Measurements from ENCODE around the gene DACT3.

DACT3 gene

GRCh38 chr19:46693760-46694159, 32.8 kb upstream of the DACT3 start:
- no peak overlapping the region for H3K4me3 ChIP-seq (ENCODE audit: low read depth in 1 of 2, low read length in 2 of 2)
- H3K4me1 ChIP-seq (ENCODE audit: control insufficient read depth in 1 of 2, insufficient read depth in 2 of 2, low read length in 2 of 2) = peaks cover 0 to 4% of the 10 kb centered on the region in 2 donors
- no peak overlapping the region for H3K27ac ChIP-seq (ENCODE audit: low read depth, low read length)

DNA sequence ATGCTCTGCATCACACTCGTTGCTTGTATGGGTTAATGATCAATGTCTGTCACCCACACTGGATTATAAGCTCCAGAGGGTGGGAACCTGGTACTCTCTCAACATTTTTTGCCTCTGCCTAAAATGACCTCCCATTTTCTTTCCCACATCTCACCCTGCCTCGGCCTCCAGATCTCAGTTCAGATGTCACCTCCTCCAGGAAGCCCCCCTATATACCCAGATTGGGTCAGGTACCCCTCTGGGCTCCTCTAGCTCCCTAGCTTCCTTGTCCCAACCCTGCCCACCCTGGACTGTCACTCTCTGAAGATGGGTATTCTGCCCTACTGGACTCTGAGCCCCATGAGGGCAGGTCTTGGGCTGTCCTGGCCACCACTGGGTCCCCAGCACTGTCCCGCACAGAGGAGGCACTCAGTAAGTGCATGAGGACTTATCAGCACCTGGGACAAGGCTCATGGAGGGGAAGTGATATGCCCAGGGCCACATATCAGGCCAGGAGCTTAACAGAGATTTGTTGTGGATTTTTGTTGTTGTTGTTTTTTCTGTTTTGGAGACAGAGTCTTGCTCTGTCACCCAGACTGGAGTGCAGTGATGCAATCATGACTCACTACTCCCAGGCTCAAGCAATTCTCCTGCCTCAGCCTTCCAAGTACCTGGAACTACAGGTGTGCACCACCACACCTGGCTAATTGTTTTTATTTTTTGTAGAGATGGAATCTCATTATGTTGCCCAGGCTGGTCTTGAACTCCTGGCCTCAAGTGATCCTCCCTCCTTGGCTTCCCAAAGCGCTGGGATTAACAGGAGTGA, 32.1 kb upstream of the DACT3 start:
- no peak overlapping the region for H3K4me3 ChIP-seq (ENCODE audit: low read depth in 1 of 2, low read length in 2 of 2)
- no peak overlapping the region for H3K27ac ChIP-seq (ENCODE audit: low read depth, low read length)

More at GRCh38 chr19:46693760-46694159, 32.8 kb upstream of the DACT3 start:
- Histone ChIP-seq H3K27me3 (ENCODE audit: control insufficient read depth in 1 of 2, insufficient read depth in 2 of 2, low read length in 2 of 2) (no peaks in the 10 kb centered on the region), H3K9ac (ENCODE audit: low read depth in 1 of 2, low read length in 2 of 2) (no peak overlapping the region), H3K9me3 (ENCODE audit: control insufficient read depth in 1 of 2, low read length in 2 of 2) (no peaks in the 10 kb centered on the region), H3K36me3 (ENCODE audit: control insufficient read depth in 1 of 2, insufficient read depth in 2 of 2, low read length in 2 of 2) (peaks cover 46 to 83% of the 10 kb centered on the region in 2 donors)

DNA sequence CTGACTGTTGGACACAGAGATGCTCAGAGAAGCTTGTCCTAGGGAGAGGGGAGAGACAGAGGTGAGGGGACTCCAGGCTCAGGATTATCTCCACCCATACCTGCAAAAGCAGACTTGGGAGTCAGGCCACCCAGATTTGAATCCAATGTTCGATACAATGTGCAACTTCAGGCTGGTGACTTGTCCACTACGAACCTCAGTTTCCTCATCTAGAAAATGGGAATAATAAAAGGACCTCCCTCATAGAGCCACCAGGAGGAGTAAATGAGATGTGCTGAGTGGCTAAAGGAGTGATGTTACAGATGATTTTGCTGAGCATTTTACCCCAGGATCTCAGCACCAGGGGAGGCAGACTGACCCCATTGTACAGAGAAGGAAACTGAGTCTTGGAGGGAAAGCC, 31.0 kb upstream of the DACT3 start:
- Histone ChIP-seq H3K27ac (ENCODE audit: low read depth, low read length) (no peak overlapping the region), H3K4me3 (ENCODE audit: low read depth in 1 of 2, low read length in 2 of 2) (no peak overlapping the region), H3K36me3 (ENCODE audit: control insufficient read depth in 1 of 2, insufficient read depth in 2 of 2, low read length in 2 of 2) (peaks cover 42 to 90% of the 10 kb centered on the region in 2 donors), H3K9ac (ENCODE audit: low read depth in 1 of 2, low read length in 2 of 2) (no peak overlapping the region), H3K4me1 (ENCODE audit: control insufficient read depth in 1 of 2, insufficient read depth in 2 of 2, low read length in 2 of 2) (no peaks in the 10 kb centered on the region), H3K9me3 (ENCODE audit: control insufficient read depth in 1 of 2, low read length in 2 of 2) (no peaks in the 10 kb centered on the region), H3K27me3 (ENCODE audit: control insufficient read depth in 1 of 2, insufficient read depth in 2 of 2, low read length in 2 of 2) (no peaks in the 10 kb centered on the region)

More for the DNA sequence above, 32.1 kb upstream of the DACT3 start:
- no peaks in the 10 kb centered on the region for H3K27me3 ChIP-seq (ENCODE audit: control insufficient read depth in 1 of 2, insufficient read depth in 2 of 2, low read length in 2 of 2)
- H3K9me3 ChIP-seq (ENCODE audit: control insufficient read depth in 1 of 2, low read length in 2 of 2) = no peaks in the 10 kb centered on the region
- no peak overlapping the region for H3K9ac ChIP-seq (ENCODE audit: low read depth in 1 of 2, low read length in 2 of 2)
- H3K36me3 ChIP-seq (ENCODE audit: control insufficient read depth in 1 of 2, insufficient read depth in 2 of 2, low read length in 2 of 2) = peaks cover 40 to 80% of the 10 kb centered on the region in 2 donors
- H3K4me1 ChIP-seq (ENCODE audit: control insufficient read depth in 1 of 2, insufficient read depth in 2 of 2, low read length in 2 of 2) = peaks cover 0 to 4% of the 10 kb centered on the region in 2 donors

GRCh38 chr19:46691104-46691503, 30.1 kb upstream of the DACT3 start:
- H3K4me3 ChIP-seq (ENCODE audit: low read depth in 1 of 2, low read length in 2 of 2) = no peak overlapping the region
- no peaks in the 10 kb centered on the region for H3K4me1 ChIP-seq (ENCODE audit: control insufficient read depth in 1 of 2, insufficient read depth in 2 of 2, low read length in 2 of 2)
- no peak overlapping the region for H3K9ac ChIP-seq (ENCODE audit: low read depth in 1 of 2, low read length in 2 of 2)
- peaks cover 38 to 86% of the 10 kb centered on the region in 2 donors for H3K36me3 ChIP-seq (ENCODE audit: control insufficient read depth in 1 of 2, insufficient read depth in 2 of 2, low read length in 2 of 2)
- no peaks in the 10 kb centered on the region for H3K27me3 ChIP-seq (ENCODE audit: control insufficient read depth in 1 of 2, insufficient read depth in 2 of 2, low read length in 2 of 2)
- H3K9me3 ChIP-seq (ENCODE audit: control insufficient read depth in 1 of 2, low read length in 2 of 2) = no peaks in the 10 kb centered on the region
- H3K27ac ChIP-seq (ENCODE audit: low read depth, low read length) = no peak overlapping the region

DNA sequence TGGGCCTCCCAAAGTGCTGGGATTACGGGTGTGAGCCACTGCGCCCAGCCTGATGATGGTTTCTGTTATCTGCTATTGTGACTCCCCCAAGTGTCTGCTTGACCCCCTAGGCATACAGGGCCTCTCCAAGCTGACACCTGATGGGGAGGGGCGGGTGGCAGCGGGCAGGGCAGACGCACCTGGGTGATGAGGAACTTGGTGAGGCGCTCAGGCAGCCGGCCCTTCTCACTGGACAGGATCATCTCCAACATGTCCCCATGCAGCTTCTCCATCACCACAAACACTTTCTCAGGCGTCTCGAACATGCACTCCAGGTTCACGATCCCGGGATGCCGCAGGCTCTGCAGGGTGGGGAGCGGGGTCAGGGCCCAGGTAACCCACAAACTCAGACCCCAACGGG, 28.4 kb upstream of the DACT3 start:
- no peak overlapping the region for H3K27ac ChIP-seq (ENCODE audit: low read depth, low read length)
- no peaks in the 10 kb centered on the region for H3K27me3 ChIP-seq (ENCODE audit: control insufficient read depth in 1 of 2, insufficient read depth in 2 of 2, low read length in 2 of 2)
- no peaks in the 10 kb centered on the region for H3K4me1 ChIP-seq (ENCODE audit: control insufficient read depth in 1 of 2, insufficient read depth in 2 of 2, low read length in 2 of 2)
- no peaks in the 10 kb centered on the region for H3K9me3 ChIP-seq (ENCODE audit: control insufficient read depth in 1 of 2, low read length in 2 of 2)
- H3K4me3 ChIP-seq (ENCODE audit: low read depth in 1 of 2, low read length in 2 of 2) = no peak overlapping the region
- H3K36me3 ChIP-seq (ENCODE audit: control insufficient read depth in 1 of 2, insufficient read depth in 2 of 2, low read length in 2 of 2) = peaks cover 41 to 89% of the 10 kb centered on the region in 2 donors
- H3K9ac ChIP-seq (ENCODE audit: low read depth in 1 of 2, low read length in 2 of 2) = no peak overlapping the region

DNA sequence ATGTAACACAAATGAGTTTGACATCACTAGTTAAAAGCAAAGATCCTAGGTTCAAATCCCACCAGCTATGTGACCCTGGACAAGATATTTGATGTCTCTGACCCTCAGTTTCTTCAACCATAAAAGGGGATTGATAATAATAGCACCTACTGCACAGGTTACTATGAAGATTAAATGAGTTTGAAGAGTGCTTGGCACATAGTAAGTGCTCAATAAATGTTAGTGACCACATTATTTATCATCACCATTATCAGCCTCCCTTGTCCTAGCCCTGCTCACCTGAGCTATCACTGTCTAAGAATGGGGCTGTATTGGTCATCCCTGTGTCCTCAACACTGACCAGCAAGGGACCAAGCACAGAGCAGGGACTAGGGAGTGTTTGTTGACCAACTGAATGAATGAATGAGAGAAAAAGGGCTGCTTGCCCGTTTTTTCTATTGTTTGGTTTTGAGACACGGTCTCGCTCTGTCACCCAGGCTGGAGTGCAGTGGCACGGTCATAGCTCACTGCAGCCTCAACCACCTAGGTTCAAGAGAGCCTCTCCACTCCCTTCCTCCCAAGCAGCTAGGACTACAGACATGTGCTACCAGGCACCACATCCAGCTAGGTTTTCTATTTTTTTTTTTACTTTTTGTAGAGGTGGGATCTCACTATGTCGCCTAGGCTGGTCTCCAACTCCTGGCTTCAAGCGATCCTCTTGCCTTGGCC, 26.6 kb upstream of the DACT3 start:
- Histone ChIP-seq H3K27me3 (ENCODE audit: control insufficient read depth in 1 of 2, insufficient read depth in 2 of 2, low read length in 2 of 2) (no peaks in the 10 kb centered on the region), H3K4me1 (ENCODE audit: control insufficient read depth in 1 of 2, insufficient read depth in 2 of 2, low read length in 2 of 2) (no peaks in the 10 kb centered on the region), H3K27ac (ENCODE audit: low read depth, low read length) (no peak overlapping the region), H3K36me3 (ENCODE audit: control insufficient read depth in 1 of 2, insufficient read depth in 2 of 2, low read length in 2 of 2) (peaks cover 34 to 82% of the 10 kb centered on the region in 2 donors), H3K9me3 (ENCODE audit: control insufficient read depth in 1 of 2, low read length in 2 of 2) (no peaks in the 10 kb centered on the region), H3K4me3 (ENCODE audit: low read depth in 1 of 2, low read length in 2 of 2) (no peak overlapping the region), H3K9ac (ENCODE audit: low read depth in 1 of 2, low read length in 2 of 2) (no peak overlapping the region)

GRCh38 chr19:46685189-46685588, 24.2 kb upstream of the DACT3 start:
- peaks cover 19 to 74% of the 10 kb centered on the region in 2 donors for H3K36me3 ChIP-seq (ENCODE audit: control insufficient read depth in 1 of 2, insufficient read depth in 2 of 2, low read length in 2 of 2)
- H3K9me3 ChIP-seq (ENCODE audit: control insufficient read depth in 1 of 2, low read length in 2 of 2) = no peaks in the 10 kb centered on the region
- no peaks in the 10 kb centered on the region for H3K27me3 ChIP-seq (ENCODE audit: control insufficient read depth in 1 of 2, insufficient read depth in 2 of 2, low read length in 2 of 2)
- H3K4me1 ChIP-seq (ENCODE audit: control insufficient read depth in 1 of 2, insufficient read depth in 2 of 2, low read length in 2 of 2) = no peaks in the 10 kb centered on the region
- H3K27ac ChIP-seq (ENCODE audit: low read depth, low read length) = no peak overlapping the region
- H3K9ac ChIP-seq (ENCODE audit: low read depth in 1 of 2, low read length in 2 of 2) = no peak overlapping the region
- no peak overlapping the region for H3K4me3 ChIP-seq (ENCODE audit: low read depth in 1 of 2, low read length in 2 of 2)

DNA sequence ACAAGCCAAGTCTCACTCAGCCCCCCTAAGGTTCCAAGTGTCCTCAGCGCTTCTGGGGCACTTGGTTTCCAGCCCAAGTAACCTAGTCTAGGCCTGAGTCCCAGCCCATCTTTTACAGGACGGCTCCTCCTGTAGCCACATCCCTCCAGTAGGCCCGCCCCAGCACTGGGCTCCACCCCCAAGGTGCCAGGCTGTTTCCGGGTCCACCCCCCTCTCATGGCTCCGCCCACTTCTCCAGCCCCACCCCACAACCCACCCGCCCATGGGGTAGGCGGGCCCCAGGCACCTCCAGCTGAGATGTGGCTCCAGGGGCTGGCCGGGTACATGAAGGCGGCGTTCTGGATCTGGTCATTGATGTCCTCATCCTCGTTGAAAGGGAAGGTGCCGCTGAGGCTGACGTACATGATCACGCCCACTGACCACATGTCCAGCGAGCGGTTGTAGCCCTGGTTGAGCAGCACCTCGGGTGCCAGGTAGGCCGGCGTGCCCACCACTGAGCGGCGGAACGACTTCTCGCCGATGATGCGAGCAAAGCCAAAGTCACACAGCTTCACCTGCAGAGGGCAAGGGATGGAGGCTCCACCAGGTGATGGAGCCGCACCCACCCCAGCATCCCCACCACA, 17.2 kb upstream of the DACT3 start:
- Histone ChIP-seq H3K4me3 (ENCODE audit: low read depth in 1 of 2, low read length in 2 of 2) (no peak overlapping the region), H3K27ac (ENCODE audit: low read depth, low read length) (no peak overlapping the region), H3K27me3 (ENCODE audit: control insufficient read depth in 1 of 2, insufficient read depth in 2 of 2, low read length in 2 of 2) (no peaks in the 10 kb centered on the region), H3K4me1 (ENCODE audit: control insufficient read depth in 1 of 2, insufficient read depth in 2 of 2, low read length in 2 of 2) (no peaks in the 10 kb centered on the region), H3K9ac (ENCODE audit: low read depth in 1 of 2, low read length in 2 of 2) (no peak overlapping the region), H3K36me3 (ENCODE audit: control insufficient read depth in 1 of 2, insufficient read depth in 2 of 2, low read length in 2 of 2) (peaks cover 18 to 80% of the 10 kb centered on the region in 2 donors), H3K9me3 (ENCODE audit: control insufficient read depth in 1 of 2, low read length in 2 of 2) (no peaks in the 10 kb centered on the region)

- no peak overlapping the region for H3K27ac ChIP-seq (ENCODE audit: low read depth, low read length)
- no peaks in the 10 kb centered on the region for H3K9me3 ChIP-seq (ENCODE audit: control insufficient read depth in 1 of 2, low read length in 2 of 2)
Observed at GRCh38 chr19:46674416-46675178, 13.6 kb upstream of the DACT3 start.

More at GRCh38 chr19:46674416-46675178, 13.6 kb upstream of the DACT3 start:
- Histone ChIP-seq H3K9ac (ENCODE audit: low read depth in 1 of 2, low read length in 2 of 2) (no peak overlapping the region), H3K4me1 (ENCODE audit: control insufficient read depth in 1 of 2, insufficient read depth in 2 of 2, low read length in 2 of 2) (no peaks in the 10 kb centered on the region), H3K4me3 (ENCODE audit: low read depth in 1 of 2, low read length in 2 of 2) (no peak overlapping the region), H3K36me3 (ENCODE audit: control insufficient read depth in 1 of 2, insufficient read depth in 2 of 2, low read length in 2 of 2) (peaks cover 18 to 59% of the 10 kb centered on the region in 2 donors), H3K27me3 (ENCODE audit: control insufficient read depth in 1 of 2, insufficient read depth in 2 of 2, low read length in 2 of 2) (no peaks in the 10 kb centered on the region)

Measured in duodenal mucosa (tissue), 2 donors.